Thoracic aorta (tissue), 2 donors: Measurements from ENCODE around the gene SIK2. TPM values are rescaled to one million over a fixed set of nuclear protein-coding genes. Genes with fewer than 3 reads are reported as not detected.

Experiments
- ATAC-seq: fragments of 150-250 bp; one replicate; pipeline ENCODE4 v1.8.0; 2017; ENCODE audit warnings: low read depth; ENCODE audit not compliant: insufficient number of reproducible peaks, low FRiP score
- DNase-seq: peaks from one replicate; pipeline ENCODE4 v3.0.0-alpha.2; 2020; ENCODE audit warnings: low spot score
- H3K27ac ChIP-seq, 2 donors: fragments of 200-600 bp; sonication (generic); 1 replicate in 1 of 2; 2 replicates in 1 of 2; pipeline ENCODE4 v1.5.1; 2016; ENCODE audit warnings: mild to moderate bottlenecking in 2 of 2, moderate library complexity in 2 of 2
- H3K27me3 ChIP-seq: fragments of 200-600 bp; sonication (generic); replicated peaks from 2 replicates; pipeline ENCODE4 v1.6.0; 2016; ENCODE audit warnings: mild to moderate bottlenecking; ENCODE audit not compliant: insufficient read depth
- H3K36me3 ChIP-seq: fragments of 200-600 bp; sonication (generic); one replicate; pipeline ENCODE4 v1.5.1; 2016
- H3K4me1 ChIP-seq, 2 donors: fragments of 200-600 bp; sonication (generic); 1 replicate in 1 of 2; 2 replicates in 1 of 2; pipeline versions ENCODE4 v1.5.1 to v1.6.0; 2016; ENCODE audit warnings: low read depth in 2 of 2, mild to moderate bottlenecking in 1 of 2; ENCODE audit not compliant: control insufficient read depth in 1 of 2
- H3K4me3 ChIP-seq: fragments of 200-600 bp; sonication (generic); 2 replicates; pipeline ENCODE4 v1.5.1; 2016; ENCODE audit warnings: mild to moderate bottlenecking
- H3K9me3 ChIP-seq: fragments of 200-600 bp; sonication (generic); 2 replicates; pipeline ENCODE4 v1.5.1; 2016
- total RNA-seq, 2 donors: library from RNA; depleted of rRNA; stranded (reverse); fragments of >200 nt; gene quantifications; one replicate each; pipeline versions ENCODE4 v1.1.0 to v1.2.3, GENCODE V29; 2016
- TF ChIP-seq, protein P1 (sequence below): fragments of 200-600 bp; sonication (generic); IDR thresholded peaks from one replicate; pipeline ENCODE4 v1.5.1; 2019; ENCODE audit warnings: antibody characterized with exemption

SIK2 gene
- total RNA-seq, 2 donors from 2014 or later: 9.9 to 15.0 TPM

DNA sequence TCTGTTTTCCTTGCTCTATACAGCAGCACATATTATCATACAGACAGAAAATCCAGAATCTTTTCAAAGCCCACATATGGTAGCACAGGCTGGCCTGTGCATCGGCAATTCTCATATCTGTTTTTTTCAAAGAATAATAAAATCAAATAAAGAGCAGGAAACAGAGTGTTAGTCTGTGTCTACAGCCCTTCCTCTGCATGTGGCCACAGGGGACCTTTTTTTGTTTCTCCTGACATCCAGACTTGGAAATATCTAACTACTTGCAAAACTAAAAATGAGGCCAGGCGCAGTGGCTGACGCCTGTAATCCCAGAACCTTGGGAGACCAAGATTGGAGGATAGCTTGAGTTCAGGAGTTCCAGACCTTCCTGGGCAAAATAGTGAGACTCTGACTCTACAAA, 41.4 kb upstream of the SIK2 start:
- H3K27me3 ChIP-seq: no peaks in the 10 kb centered on the region
- ATAC-seq (no peak), DNase-seq (no peak)
- peaks cover 3% of the 10 kb centered on the region for H3K36me3 ChIP-seq
- TF ChIP-seq, protein P1, sequence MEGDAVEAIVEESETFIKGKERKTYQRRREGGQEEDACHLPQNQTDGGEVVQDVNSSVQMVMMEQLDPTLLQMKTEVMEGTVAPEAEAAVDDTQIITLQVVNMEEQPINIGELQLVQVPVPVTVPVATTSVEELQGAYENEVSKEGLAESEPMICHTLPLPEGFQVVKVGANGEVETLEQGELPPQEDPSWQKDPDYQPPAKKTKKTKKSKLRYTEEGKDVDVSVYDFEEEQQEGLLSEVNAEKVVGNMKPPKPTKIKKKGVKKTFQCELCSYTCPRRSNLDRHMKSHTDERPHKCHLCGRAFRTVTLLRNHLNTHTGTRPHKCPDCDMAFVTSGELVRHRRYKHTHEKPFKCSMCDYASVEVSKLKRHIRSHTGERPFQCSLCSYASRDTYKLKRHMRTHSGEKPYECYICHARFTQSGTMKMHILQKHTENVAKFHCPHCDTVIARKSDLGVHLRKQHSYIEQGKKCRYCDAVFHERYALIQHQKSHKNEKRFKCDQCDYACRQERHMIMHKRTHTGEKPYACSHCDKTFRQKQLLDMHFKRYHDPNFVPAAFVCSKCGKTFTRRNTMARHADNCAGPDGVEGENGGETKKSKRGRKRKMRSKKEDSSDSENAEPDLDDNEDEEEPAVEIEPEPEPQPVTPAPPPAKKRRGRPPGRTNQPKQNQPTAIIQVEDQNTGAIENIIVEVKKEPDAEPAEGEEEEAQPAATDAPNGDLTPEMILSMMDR: no peak
- H3K4me3 ChIP-seq: no peak overlapping the region
- H3K9me3 ChIP-seq: no peaks in the 10 kb centered on the region
- H3K27ac ChIP-seq: no peak overlapping the region
- H3K4me1 ChIP-seq: peaks cover 8 to 14% of the 10 kb centered on the region in 2 donors

DNA sequence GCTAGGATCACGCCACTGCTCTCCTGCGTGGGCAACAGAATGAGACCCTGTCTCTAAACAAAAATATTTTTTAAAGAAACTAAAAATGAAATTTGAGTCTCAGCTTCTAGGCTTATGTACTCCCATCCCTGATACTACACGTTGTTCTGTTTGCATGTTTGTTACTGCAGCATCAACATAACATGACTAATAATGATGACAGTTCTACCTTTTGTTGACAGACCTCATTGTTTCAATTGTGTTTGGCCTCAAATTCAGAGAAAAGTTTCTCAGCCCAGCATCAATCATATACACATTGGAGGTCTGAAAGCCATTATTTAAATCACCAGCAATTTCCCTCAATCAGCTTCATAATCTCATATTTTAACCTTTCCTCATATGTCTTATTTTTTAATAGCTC, 40.9 kb upstream of the SIK2 start:
- peaks cover 3% of the 10 kb centered on the region for H3K36me3 ChIP-seq
- DNase-seq: no peak
- TF ChIP-seq, protein P1: no peak
- H3K4me3 ChIP-seq: no peak overlapping the region
- ATAC-seq: no peak
- H3K9me3 ChIP-seq: no peaks in the 10 kb centered on the region
- H3K4me1 ChIP-seq: peaks cover 8 to 14% of the 10 kb centered on the region in 2 donors
- no peaks in the 10 kb centered on the region for H3K27me3 ChIP-seq
- no peak overlapping the region for H3K27ac ChIP-seq

- ATAC-seq (no peak), DNase-seq (no peak)
- Histone ChIP-seq H3K4me1 (peaks cover 8 to 13% of the 10 kb centered on the region in 2 donors), H3K36me3 (peaks cover 3% of the 10 kb centered on the region), H3K27me3 (no peaks in the 10 kb centered on the region), H3K27ac (no peak overlapping the region), H3K4me3 (no peak overlapping the region), H3K9me3 (no peaks in the 10 kb centered on the region)
- TF ChIP-seq, protein P1: no peak
These were observed 40.4 kb upstream of the SIK2 start for GRCh38 chr11:111561791-111562325.

DNA sequence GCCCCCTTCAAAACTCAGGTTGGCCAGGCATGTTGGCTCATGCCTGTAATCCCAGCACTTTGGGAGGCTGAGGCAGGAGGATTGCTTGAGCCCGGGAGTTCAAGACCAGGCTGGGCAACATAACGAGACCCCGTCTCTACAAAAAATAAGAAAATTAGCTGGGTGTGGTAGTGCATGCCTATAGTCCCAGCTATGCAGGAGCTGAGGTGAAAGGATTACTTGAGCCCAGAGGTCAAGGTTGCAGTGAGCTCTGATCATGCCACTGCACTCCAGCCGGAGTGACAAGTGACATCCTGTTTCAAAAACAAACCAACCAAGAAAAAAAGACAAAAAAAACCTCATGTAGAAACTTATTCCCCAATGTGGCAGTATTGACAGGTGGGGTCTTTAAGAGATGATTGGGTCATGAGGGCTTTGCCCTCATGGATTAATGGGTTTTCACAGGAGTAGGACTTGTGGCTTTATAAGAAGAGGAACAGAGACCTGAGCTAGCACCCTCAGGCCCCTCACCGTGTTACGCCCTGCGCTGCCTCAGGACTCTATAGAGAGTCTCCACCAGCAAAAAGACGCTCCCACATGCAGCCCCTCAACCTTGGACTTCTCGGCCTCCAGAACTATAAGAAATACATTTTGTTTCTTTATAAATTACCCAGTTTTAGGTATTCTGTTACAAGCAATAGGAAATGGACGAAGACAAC, 39.4 kb upstream of the SIK2 start:
- no peak for ATAC-seq
- peaks cover 3% of the 10 kb centered on the region for H3K36me3 ChIP-seq
- H3K27me3 ChIP-seq: no peaks in the 10 kb centered on the region
- H3K9me3 ChIP-seq: no peaks in the 10 kb centered on the region
- H3K27ac ChIP-seq: no peak overlapping the region
- TF ChIP-seq, protein P1: no peak
- H3K4me1 ChIP-seq: peaks cover 4% of the 10 kb centered on the region in 2 donors
- no peak for DNase-seq
- no peak overlapping the region for H3K4me3 ChIP-seq

GRCh38 chr11:111565114-111565720, 37.0 kb upstream of the SIK2 start:
- H3K27me3 ChIP-seq: no peaks in the 10 kb centered on the region
- ATAC-seq: no peak
- no peaks in the 10 kb centered on the region for H3K9me3 ChIP-seq
- no peak overlapping the region for H3K4me3 ChIP-seq
- no peak for DNase-seq
- TF ChIP-seq, protein P1: peak; percentile 87
- peaks cover 3% of the 10 kb centered on the region for H3K36me3 ChIP-seq
- H3K4me1 ChIP-seq: no peaks in the 10 kb centered on the region
- no peak overlapping the region for H3K27ac ChIP-seq
